H1 (cell line): ENCODE results near the gene CHN2. TPM values are rescaled to one million over a fixed set of nuclear protein-coding genes. Genes with fewer than 3 reads are reported as not detected.

ENCODE experiments used
- CTCF ChIA-PET: fragments of 300-600 bp; sonication (Branson Sonifier 250); formaldehyde crosslinking; loops from one replicate; lab custom pipeline; 2021; ENCODE audit not compliant: partially characterized antibody; lab: Charles Lee
- POLR2A ChIA-PET: fragments of 300-600 bp; sonication (Branson Sonifier 250); formaldehyde crosslinking; loops from one replicate; lab custom pipeline; 2021; ENCODE audit warnings: inconsistent platforms; ENCODE audit not compliant: partially characterized antibody; lab: Charles Lee
- DNase-seq, 2 experiments: peaks; one replicate each; pipeline versions ENCODE4 v3.0.0 to v3.0.0-alpha.2; 2010 to 2022; ENCODE audit warnings: low spot score in 2 of 2, low read depth in 1 of 2, mixed read lengths in 1 of 2
- FAIRE-seq: peaks from 2 replicates; lab custom pipeline; 2011; peaks lifted over from hg19 to GRCh38; lab: Jason Lieb, UNC
- H2AFZ ChIP-seq: 2 replicates; pipeline ENCODE4 v1.8.1; 2012; ENCODE audit warnings: low read length, inconsistent platforms
- H2AK5ac ChIP-seq: 2 replicates; pipeline ENCODE4 v1.6.1; 2013; ENCODE audit warnings: low read depth, low read length
- H2BK120ac ChIP-seq: replicated peaks from 2 replicates; pipeline ENCODE3; 2013; ENCODE audit warnings: low read depth, low read length, inconsistent platforms
- H2BK12ac ChIP-seq: 2 replicates; pipeline ENCODE4 v1.6.1; 2013; ENCODE audit warnings: low read depth, low read length
- H2BK15ac ChIP-seq: 2 replicates; pipeline ENCODE4 v1.6.1; 2013; ENCODE audit warnings: low read length
- H2BK20ac ChIP-seq: 2 replicates; pipeline ENCODE4 v1.6.1; 2013; ENCODE audit warnings: low read length
- H2BK5ac ChIP-seq: 2 replicates; pipeline ENCODE4 v1.6.1; 2013; ENCODE audit warnings: low read depth, low read length
- H3K14ac ChIP-seq: 2 replicates; pipeline ENCODE4 v1.6.1; 2013; ENCODE audit warnings: inconsistent platforms; ENCODE audit not compliant: insufficient read length
- H3K18ac ChIP-seq: 2 replicates; pipeline ENCODE4 v1.6.1; 2013; ENCODE audit warnings: low read length; ENCODE audit errors: extremely low read depth
- H3K23ac ChIP-seq: 2 replicates; pipeline ENCODE4 v1.6.1; 2013; ENCODE audit warnings: inconsistent platforms; ENCODE audit not compliant: insufficient read length
- H3K23me2 ChIP-seq: 2 replicates; pipeline ENCODE4 v1.6.1; 2013; ENCODE audit warnings: low read depth, low read length
- H3K27ac ChIP-seq: 2 replicates; pipeline ENCODE4 v1.6.1; 2011; ENCODE audit warnings: low read depth, low read length, inconsistent platforms
- H3K27me3 ChIP-seq, 4 experiments: replicated peaks in 1 of 4; 1 replicate in 1 of 4; 2 replicates in 3 of 4; pipeline versions ENCODE4 v1.6.1 to v1.8.1; 2011 to 2013; ENCODE audit warnings: low read length in 3 of 4, mild to moderate bottlenecking in 3 of 4, inconsistent platforms in 2 of 4, mixed read lengths in 2 of 4, moderate library complexity in 1 of 4; ENCODE audit not compliant: control insufficient read depth in 3 of 4, insufficient read depth in 3 of 4; ENCODE audit errors: extremely low read depth in 1 of 4
- H3K36me3 ChIP-seq, 4 experiments: 2 replicates each; pipeline versions ENCODE4 v1.6.1 to v1.8.1; 2011 to 2013; ENCODE audit warnings: mild to moderate bottlenecking in 4 of 4, low read length in 3 of 4, moderate library complexity in 2 of 4, control low read depth in 1 of 4, inconsistent platforms in 1 of 4; ENCODE audit not compliant: insufficient read depth in 4 of 4, control insufficient read depth in 2 of 4
- H3K4ac ChIP-seq: replicated peaks from 2 replicates; pipeline ENCODE3; 2013; ENCODE audit warnings: low read length, low read depth, mixed read lengths, inconsistent platforms; ENCODE audit not compliant: insufficient read length
- H3K4me1 ChIP-seq, 4 experiments: replicated peaks in 1 of 4; 1 replicate in 1 of 4; 2 replicates in 3 of 4; pipeline versions ENCODE4 v1.6.1 to v1.8.1; 2011 to 2013; ENCODE audit warnings: low read length in 3 of 4, inconsistent platforms in 2 of 4, mixed read lengths in 1 of 4; ENCODE audit not compliant: insufficient read depth in 4 of 4, control insufficient read depth in 3 of 4
- H3K4me2 ChIP-seq, 2 experiments: 2 replicates each; pipeline versions ENCODE4 v1.6.1 to v1.8.1; 2011 to 2013; ENCODE audit warnings: low read depth in 2 of 2, low read length in 2 of 2, control low read depth in 1 of 2, inconsistent platforms in 1 of 2, mild to moderate bottlenecking in 1 of 2; ENCODE audit not compliant: insufficient read depth in 1 of 2
- H3K4me3 ChIP-seq, 4 experiments: fragments of 200-600, 300-600 bp in 1 of 4; sonication (generic), shearing (Covaris generic), sonication (Bioruptor Twin) in 1 of 4; 2 replicates each; pipeline versions ENCODE4 v1.5.1 to v1.8.1; 2011 to 2016; ENCODE audit warnings: low read length in 4 of 4, low read depth in 3 of 4, control low read depth in 2 of 4, inconsistent platforms in 2 of 4, mild to moderate bottlenecking in 2 of 4, mixed read lengths in 1 of 4, moderate library complexity in 1 of 4; ENCODE audit not compliant: insufficient read depth in 2 of 4; ENCODE audit errors: extremely low read depth in 1 of 4
- H3K56ac ChIP-seq: replicated peaks from 2 replicates; pipeline ENCODE3; 2013; ENCODE audit warnings: low read depth, mild to moderate bottlenecking, mixed read lengths, low read length, inconsistent platforms; ENCODE audit not compliant: insufficient read length
- H3K79me1 ChIP-seq: 2 replicates; pipeline ENCODE4 v1.6.1; 2013; ENCODE audit warnings: low read depth, low read length, control low read depth
- H3K79me2 ChIP-seq, 2 experiments: 2 replicates each; pipeline versions ENCODE4 v1.6.1 to v1.8.1; 2012 to 2013; ENCODE audit warnings: low read length in 2 of 2, mild to moderate bottlenecking in 2 of 2, inconsistent platforms in 1 of 2; ENCODE audit not compliant: insufficient read depth in 2 of 2, control insufficient read depth in 1 of 2
- H3K9ac ChIP-seq, 4 experiments: replicated peaks in 1 of 4; 1 replicate in 1 of 4; 2 replicates in 3 of 4; pipeline versions ENCODE4 v1.6.1 to v1.8.1; 2011 to 2013; ENCODE audit warnings: low read depth in 3 of 4, low read length in 3 of 4, control low read depth in 2 of 4, mild to moderate bottlenecking in 2 of 4, moderate library complexity in 2 of 4, inconsistent platforms in 1 of 4; ENCODE audit errors: extremely low read depth in 1 of 4
- H3K9me3 ChIP-seq, 2 experiments: 2 replicates each; pipeline versions ENCODE4 v1.6.1 to v1.8.1; 2012 to 2013; ENCODE audit warnings: mild to moderate bottlenecking in 2 of 2, moderate library complexity in 2 of 2, control low read depth in 1 of 2, inconsistent platforms in 1 of 2, low read depth in 1 of 2, low read length in 1 of 2, mixed read lengths in 1 of 2; ENCODE audit not compliant: insufficient read depth in 2 of 2
- H4K20me1 ChIP-seq, 2 experiments: replicated peaks in 1 of 2; 2 replicates each; pipeline versions ENCODE3 to v1.8.1; 2011 to 2013; ENCODE audit warnings: inconsistent platforms in 2 of 2, low read length in 2 of 2, mild to moderate bottlenecking in 1 of 2; ENCODE audit not compliant: insufficient read depth in 2 of 2, control insufficient read depth in 1 of 2
- H4K5ac ChIP-seq: 2 replicates; pipeline ENCODE4 v1.6.1; 2013; ENCODE audit warnings: low read length, low read depth, mixed read lengths, inconsistent platforms; ENCODE audit not compliant: insufficient read length
- H4K8ac ChIP-seq: 2 replicates; pipeline ENCODE4 v1.8.0; 2013; ENCODE audit warnings: mild to moderate bottlenecking, moderate library complexity, low read length, inconsistent platforms; ENCODE audit not compliant: insufficient read depth; ENCODE audit errors: extremely low read depth
- H4K91ac ChIP-seq: replicated peaks from 2 replicates; pipeline ENCODE3; 2013; ENCODE audit warnings: low read length, mixed read lengths, inconsistent platforms; ENCODE audit not compliant: insufficient read length
- BRCA1 ChIP-seq: IDR thresholded peaks from 2 replicates; pipeline ENCODE4 v1.6.1; 2012; ENCODE audit warnings: low read depth, low read length, improper control_type of control experiment
- CREB1 ChIP-seq: IDR thresholded peaks from 2 replicates; pipeline ENCODE4 v1.6.1; 2012; ENCODE audit warnings: inconsistent platforms
- CTCF ChIP-seq, 3 experiments: IDR thresholded peaks; 1 replicate in 2 of 3; 2 replicates in 1 of 3; pipeline versions ENCODE4 v1.5.1 to v1.6.1; 2011; ENCODE audit warnings: low read length in 3 of 3, mild to moderate bottlenecking in 3 of 3, inconsistent platforms in 2 of 3, low read depth in 1 of 3, moderate library complexity in 1 of 3; ENCODE audit not compliant: insufficient read depth in 1 of 3; ENCODE audit errors: control extremely low read depth in 1 of 3
- EGR1 ChIP-seq: IDR thresholded peaks from 2 replicates; pipeline ENCODE4 v1.6.1; 2011; ENCODE audit warnings: low read depth, low read length, borderline replicate concordance
- HDAC2 ChIP-seq, 2 experiments: fragments of 300-600 bp in 1 of 2; sonication (generic) in 1 of 2; IDR thresholded peaks; 2 replicates each; pipeline ENCODE4 v1.6.1; 2011 to 2012; ENCODE audit warnings: low read depth in 2 of 2, low read length in 2 of 2, mild to moderate bottlenecking in 2 of 2, moderate library complexity in 2 of 2, borderline replicate concordance in 1 of 2, inconsistent platforms in 1 of 2
- HDAC6 ChIP-seq: IDR thresholded peaks from one replicate; pipeline ENCODE4 v1.7.1; 2012; ENCODE audit warnings: low read depth, mild to moderate bottlenecking, inconsistent platforms, low read length, moderate library complexity
- JUND ChIP-seq: IDR thresholded peaks from 2 replicates; pipeline ENCODE4 v1.6.1; 2011; ENCODE audit warnings: mild to moderate bottlenecking, improper control_type of control experiment, low read length
- SP2 ChIP-seq: IDR thresholded peaks from 2 replicates; pipeline ENCODE4 v1.6.1; 2012; ENCODE audit warnings: mild to moderate bottlenecking, low read length, inconsistent platforms
- SRF ChIP-seq: IDR thresholded peaks from 2 replicates; pipeline ENCODE4 v1.6.1; 2011; ENCODE audit warnings: mild to moderate bottlenecking, low read depth, low read length, moderate library complexity
- USF2 ChIP-seq: IDR thresholded peaks from 2 replicates; pipeline ENCODE4 v1.6.1; 2011; ENCODE audit warnings: low read length, improper control_type of control experiment
- WGBS, 2 experiments: shearing (Covaris generic) in 1 of 2; methylation state at CpG; one replicate each; pipeline versions ENCODE4 v1.1.6 to v1.1.7; 2013 to 2015; ENCODE audit warnings: low lambda C conversion rate in 2 of 2, mixed read lengths in 2 of 2, inconsistent platforms in 1 of 2, low coverage in 1 of 2, missing lambda C conversion rate in 1 of 2; ENCODE audit not compliant: insufficient replicate concordance in 2 of 2, insufficient coverage in 1 of 2, insufficient read length in 1 of 2; ENCODE audit errors: extremely low coverage in 1 of 2, missing lambda C conversion rate in 1 of 2; 5-methylcytosine and 5-hydroxymethylcytosine counted together
- polyA plus RNA-seq, 7 experiments: library from polyadenylated mRNA; depleted of rRNA in 3 of 7; stranded (reverse) in 5 of 7; unstranded in 2 of 7; fragments of >200 nt in 5 of 7; fragments of 200-250 nt in 2 of 7; gene quantifications; 1 replicate in 5 of 7; 2 replicates in 1 of 7; 4 replicates in 1 of 7; pipeline versions ENCODE4 v1.2.1 to v1.2.3, GENCODE V29; 2011 to 2013; ENCODE audit warnings: missing spikeins in 2 of 7, mixed read lengths in 2 of 7
- total RNA-seq: library from RNA; stranded (reverse); fragmentation: NEBNext Ultra II Directional; extraction: Animal tissue kit (Norgen Biotek cat#: 25700); gene quantifications from 2 replicates; pipeline ENCODE4 v1.2.1, GENCODE V29; 2021

The CHN2 gene
- total and polyA plus RNA-seq, 2 of the 8 experiments (the other 6 are each of a cell fraction or from before 2014, with no cell fraction given), result 2.9 to 4.8 TPM

GRCh38 chr7:29306319-29306991 lies 111.9 kb downstream of the CHN2 start:
- H3K4me3 ChIP-seq, result no peak overlapping the region
- H2BK12ac ChIP-seq, result no peak overlapping the region
- ChIA-PET POLR2A (no interaction called here), CTCF (interaction anchor here (0.8 to 3.9 kb wide), 9 partner anchors 8 to 380 kb away, joined by 3 to 24 read pairs (median 5); no protein-coding TSS in a partner anchor)
- H4K91ac ChIP-seq, result no peak overlapping the region
- H3K18ac ChIP-seq, result no peak overlapping the region
- no peaks in the 10 kb centered on the region; a peak in 1 of 4 replicates for H3K9me3 ChIP-seq
- no peaks in the 10 kb centered on the region for H3K79me2 ChIP-seq
- FAIRE-seq, result no peak
- no peak overlapping the region for H3K27ac ChIP-seq
- H2BK20ac ChIP-seq, result no peak overlapping the region
- H3K36me3 ChIP-seq, result no peaks in the 10 kb centered on the region
- no peak overlapping the region for H3K4ac ChIP-seq
- H4K5ac ChIP-seq, result no peak overlapping the region
- no peak overlapping the region for H2AFZ ChIP-seq
- no peak overlapping the region for H2BK120ac ChIP-seq
- no peak overlapping the region for H2BK5ac ChIP-seq
- no peaks in the 10 kb centered on the region for H3K27me3 ChIP-seq
- peaks cover 0 to 10% (median 6%) of the 10 kb centered on the region in 4 experiments; a peak in 5 of 7 replicates for H3K4me1 ChIP-seq
- H4K8ac ChIP-seq, result no peak overlapping the region
- 89% methylated on average over 5 of the region's 5 CpGs; no CpG with 5 or more reads in 1 of the 2 experiments for WGBS, 2 experiments
- H3K56ac ChIP-seq, result no peak overlapping the region
- no peak overlapping the region for H3K14ac ChIP-seq
- no peak overlapping the region for H2AK5ac ChIP-seq
- H2BK15ac ChIP-seq, result no peak overlapping the region
- no peak overlapping the region for H3K9ac ChIP-seq
- DNase-seq, result no peak
- H3K23me2 ChIP-seq, result no peaks in the 10 kb centered on the region; the same call in 1 of the 2 replicates
- H3K79me1 ChIP-seq, result no peaks in the 10 kb centered on the region
- no peak overlapping the region for H3K4me2 ChIP-seq
- H3K23ac ChIP-seq, result no peak overlapping the region
- no peaks in the 10 kb centered on the region for H4K20me1 ChIP-seq
- TF ChIP-seq HDAC6 (no peak), EGR1 (no peak), BRCA1 (no peak), USF2 (no peak), CTCF (IDR thresholded peaks at IDR 0.05; ENCODE audit: control extremely low read depth in 1 of 3, insufficient read depth in 1 of 3, low read depth in 1 of 3, low read length in 3 of 3) (no peak), HDAC2 (IDR thresholded peaks at IDR 0.05; ENCODE audit: borderline replicate concordance in 1 of 2, low read depth in 2 of 2, low read length in 2 of 2) (no peak), SRF (no peak), JUND (no peak), CREB1 (no peak), SP2 (no peak)
